SJSA1 (cell line): ENCODE data around the gene MMD2. TPM values are rescaled to one million over a fixed set of nuclear protein-coding genes. Genes with fewer than 3 reads are reported as not detected.

Source experiments
- DNase-seq, 2 experiments: peaks; one replicate each; pipeline ENCODE4 v3.0.0-alpha.2; 2015 to 2020; ENCODE audit warnings: low spot score in 2 of 2, low read depth in 1 of 2
- H3K27ac ChIP-seq: fragments of 250-450 bp; sonication (Bioruptor Pico); 2 replicates; pipeline ENCODE4 v1.5.1; 2020; ENCODE audit warnings: mild to moderate bottlenecking, moderate library complexity
- H3K27me3 ChIP-seq: fragments of 250-450 bp; sonication (Bioruptor Pico); replicated peaks from 2 replicates; pipeline ENCODE4 v1.5.1; 2020; ENCODE audit warnings: mild to moderate bottlenecking, moderate library complexity
- H3K36me3 ChIP-seq: fragments of 250-450 bp; sonication (Bioruptor Pico); 2 replicates; pipeline ENCODE4 v1.5.1; 2020; ENCODE audit warnings: mild to moderate bottlenecking
- H3K4me1 ChIP-seq: fragments of 250-450 bp; sonication (Bioruptor Pico); replicated peaks from 2 replicates; pipeline ENCODE4 v1.6.1; 2021; ENCODE audit warnings: mild to moderate bottlenecking
- H3K4me3 ChIP-seq: fragments of 250-450 bp; sonication (Bioruptor Pico); 2 replicates; pipeline ENCODE4 v1.5.1; 2020; ENCODE audit warnings: mild to moderate bottlenecking
- H3K9me3 ChIP-seq: fragments of 250-450 bp; sonication (Bioruptor Pico); replicated peaks from 2 replicates; pipeline ENCODE4 v1.5.1; 2020; ENCODE audit warnings: mild to moderate bottlenecking
- total RNA-seq: library from RNA; depleted of rRNA; stranded (reverse); fragments of >200 nt; shearing (Covaris generic); gene quantifications from 2 replicates; pipeline ENCODE4 v1.2.3, GENCODE V29; 2014

Gene MMD2
- total RNA-seq, 1 experiment from 2014 or later, result not detected

- H3K9me3 ChIP-seq, result peaks cover 3% of the 10 kb centered on the region; the same call in 1 of the 2 replicates
- peaks cover 51% of the 10 kb centered on the region for H3K27me3 ChIP-seq
- peak in 1 of 2 experiments; percentile 11 for DNase-seq
- no peak overlapping the region for H3K27ac ChIP-seq
- peaks cover 10% of the 10 kb centered on the region for H3K4me1 ChIP-seq
- H3K4me3 ChIP-seq, result no peak overlapping the region
- H3K36me3 ChIP-seq, result no peaks in the 10 kb centered on the region
Measured at GRCh38 chr7:4882169-4883032, 76.6 kb downstream of the MMD2 start.

GRCh38 chr7:4880218-4880617, 78.8 kb downstream of the MMD2 start:
- H3K9me3 ChIP-seq, result peaks cover 5% of the 10 kb centered on the region; the same call in 1 of the 2 replicates
- no peak overlapping the region for H3K27ac ChIP-seq
- peaks cover 44% of the 10 kb centered on the region for H3K27me3 ChIP-seq
- DNase-seq, result no peak
- peaks cover 10% of the 10 kb centered on the region for H3K4me1 ChIP-seq
- no peak overlapping the region for H3K4me3 ChIP-seq
- H3K36me3 ChIP-seq, result no peaks in the 10 kb centered on the region

GRCh38 chr7:4879396-4880081, 79.4 kb downstream of the MMD2 start:
- H3K4me3 ChIP-seq, result no peak overlapping the region
- H3K4me1 ChIP-seq, result peaks cover 10% of the 10 kb centered on the region
- no peak overlapping the region for H3K27ac ChIP-seq
- H3K27me3 ChIP-seq, result peaks cover 40% of the 10 kb centered on the region
- H3K9me3 ChIP-seq, result peaks cover 5% of the 10 kb centered on the region; the same call in 1 of the 2 replicates
- H3K36me3 ChIP-seq, result no peaks in the 10 kb centered on the region
- no peak for DNase-seq

GRCh38 chr7:4878336-4879335, 80.4 kb downstream of the MMD2 start:
- no peak overlapping the region for H3K27ac ChIP-seq
- no peaks in the 10 kb centered on the region for H3K36me3 ChIP-seq
- peaks cover 31% of the 10 kb centered on the region for H3K27me3 ChIP-seq
- H3K4me3 ChIP-seq, result no peak overlapping the region
- H3K4me1 ChIP-seq, result peaks cover 9% of the 10 kb centered on the region
- peaks cover 5% of the 10 kb centered on the region; the same call in 1 of the 2 replicates for H3K9me3 ChIP-seq
- no peak for DNase-seq

GRCh38 chr7:4876586-4876985, 82.4 kb downstream of the MMD2 start:
- Histone ChIP-seq H3K4me3 (no peak overlapping the region), H3K36me3 (no peaks in the 10 kb centered on the region), H3K4me1 (no peaks in the 10 kb centered on the region), H3K27ac (no peak overlapping the region), H3K27me3 (peaks cover 13% of the 10 kb centered on the region), H3K9me3 (0 out of 2 replicates have a peak, but pooled peaks cover 2% of the 10 kb centered on the region)
- no peak for DNase-seq

GRCh38 chr7:4875391-4875790, 83.6 kb downstream of the MMD2 start:
- DNase-seq, result no peak
- Histone ChIP-seq H3K36me3 (no peaks in the 10 kb centered on the region), H3K4me3 (no peak overlapping the region), H3K27me3 (peaks cover 20% of the 10 kb centered on the region), H3K9me3 (0 out of 2 replicates have a peak, but pooled peaks cover 2% of the 10 kb centered on the region), H3K27ac (no peak overlapping the region), H3K4me1 (no peaks in the 10 kb centered on the region)

- Histone ChIP-seq H3K27me3 (peaks cover 13% of the 10 kb centered on the region), H3K4me3 (no peak overlapping the region), H3K9me3 (0 out of 2 replicates have a peak, but pooled peaks cover 2% of the 10 kb centered on the region), H3K4me1 (no peaks in the 10 kb centered on the region), H3K36me3 (no peaks in the 10 kb centered on the region), H3K27ac (no peak overlapping the region)
- no peak for DNase-seq
Measured at GRCh38 chr7:4873071-4873944, 85.7 kb downstream of the MMD2 start.

GRCh38 chr7:4871930-4872675, 86.9 kb downstream of the MMD2 start:
- Histone ChIP-seq H3K4me3 (no peak overlapping the region), H3K9me3 (0 out of 2 replicates have a peak, but pooled peaks cover 2% of the 10 kb centered on the region), H3K27me3 (peaks cover 13% of the 10 kb centered on the region), H3K36me3 (no peaks in the 10 kb centered on the region), H3K27ac (no peak overlapping the region), H3K4me1 (no peaks in the 10 kb centered on the region)
- no peak for DNase-seq

GRCh38 chr7:4871056-4871680, 87.8 kb downstream of the MMD2 start:
- H3K27me3 ChIP-seq, result peaks cover 18% of the 10 kb centered on the region
- no peaks in the 10 kb centered on the region for H3K4me1 ChIP-seq
- no peaks in the 10 kb centered on the region for H3K36me3 ChIP-seq
- no peak overlapping the region for H3K27ac ChIP-seq
- H3K4me3 ChIP-seq, result no peak overlapping the region
- 0 out of 2 replicates have a peak, but pooled peaks cover 2% of the 10 kb centered on the region for H3K9me3 ChIP-seq
- DNase-seq, result no peak

- Histone ChIP-seq H3K9me3 (no peaks in the 10 kb centered on the region; the same call in 1 of the 2 replicates), H3K27ac (no peak overlapping the region), H3K27me3 (peaks cover 34% of the 10 kb centered on the region), H3K4me3 (no peak overlapping the region), H3K36me3 (no peaks in the 10 kb centered on the region), H3K4me1 (no peaks in the 10 kb centered on the region)
- no peak for DNase-seq
Measured at GRCh38 chr7:4868493-4868892, 90.5 kb downstream of the MMD2 start.

GRCh38 chr7:4866528-4867496, 92.2 kb downstream of the MMD2 start:
- Histone ChIP-seq H3K27ac (no peak overlapping the region), H3K9me3 (no peaks in the 10 kb centered on the region; the same call in 1 of the 2 replicates), H3K36me3 (no peaks in the 10 kb centered on the region), H3K4me1 (no peaks in the 10 kb centered on the region), H3K27me3 (peaks cover 34% of the 10 kb centered on the region), H3K4me3 (no peak overlapping the region)
- DNase-seq, result no peak
